HepG2 (cell line): Measurements from ENCODE around the gene ESYT1. TPM values are rescaled to one million over a fixed set of nuclear protein-coding genes. Genes with fewer than 3 reads are reported as not detected.
A peak's percentile ranks its signal among the peaks of the same experiment; 100 is the strongest.

Experiments
- AGO1 ChIP-seq: fragments of 200-400 bp; formaldehyde crosslinking; IDR thresholded peaks from 2 replicates; pipeline ENCODE4 v1.6.1; 2017; ENCODE audit warnings: mild to moderate bottlenecking, low read depth, low read length, moderate library complexity; ENCODE audit not compliant: poor library complexity, severe bottlenecking
- CCDC6 ChIP-seq: sonication (generic); formaldehyde crosslinking; IDR thresholded peaks from 2 replicates; pipeline ENCODE4 v1.8.1; 2022; ENCODE audit warnings: mild to moderate bottlenecking, missing genetic modification reagents, moderate library complexity
- ELF4 ChIP-seq: sonication (generic); formaldehyde crosslinking; IDR thresholded peaks from 2 replicates; pipeline ENCODE4 v1.5.0; 2020; ENCODE audit warnings: missing genetic modification reagents, mild to moderate bottlenecking, moderate library complexity, borderline replicate concordance
- HOXA5 ChIP-seq: sonication (generic); formaldehyde crosslinking; IDR thresholded peaks from 2 replicates; pipeline ENCODE4 v1.4.0; 2020; ENCODE audit warnings: missing genetic modification reagents
- IKZF4 ChIP-seq: sonication (generic); formaldehyde crosslinking; IDR thresholded peaks from 2 replicates; pipeline ENCODE4 v1.5.1; 2020; ENCODE audit warnings: borderline replicate concordance, mild to moderate bottlenecking, low read depth, missing genetic modification reagents; ENCODE audit errors: not compliant biosample characterization
- IRX3 ChIP-seq: sonication (generic); formaldehyde crosslinking; IDR thresholded peaks from 2 replicates; pipeline ENCODE4 v1.8.1; 2023; ENCODE audit warnings: mild to moderate bottlenecking, low read depth, missing genetic modification reagents, borderline replicate concordance
- JUND ChIP-seq: sonication (generic); formaldehyde crosslinking; IDR thresholded peaks from 2 replicates; pipeline ENCODE4 v1.8.0; 2022; ENCODE audit warnings: mild to moderate bottlenecking, missing genetic modification reagents
- NCOA1 ChIP-seq: sonication (generic); formaldehyde crosslinking; IDR thresholded peaks from 2 replicates; pipeline ENCODE4 v1.9.0; 2021; ENCODE audit warnings: missing genetic modification reagents
- NFE2L1 ChIP-seq: sonication (generic); formaldehyde crosslinking; IDR thresholded peaks from 2 replicates; pipeline ENCODE4 v1.4.0; 2020; ENCODE audit warnings: missing genetic modification reagents, mild to moderate bottlenecking, borderline replicate concordance
- POLR2AphosphoS5 ChIP-seq: IDR thresholded peaks from 2 replicates; pipeline ENCODE4 v1.6.1; 2012; ENCODE audit warnings: low read depth, low read length
- PPARG ChIP-seq: conservative IDR thresholded peaks from 2 replicates; pipeline ENCODE4 v1.6.1; 2016; ENCODE audit warnings: missing biosample characterization, missing genetic modification reagents
- TBP ChIP-seq: sonication (generic); formaldehyde crosslinking; IDR thresholded peaks from 2 replicates; pipeline ENCODE4 v1.5.0; 2020; ENCODE audit warnings: missing genetic modification reagents
- TBX3 ChIP-seq: fragments of 450-650 bp; IDR thresholded peaks from 2 replicates; pipeline ENCODE4 v1.6.1; 2017; ENCODE audit warnings: antibody characterized with exemption, mild to moderate bottlenecking, inconsistent platforms, borderline replicate concordance
- TFE3 ChIP-seq: IDR thresholded peaks from 2 replicates; pipeline ENCODE4 v1.6.1; 2016
- THYN1 ChIP-seq: sonication (generic); formaldehyde crosslinking; IDR thresholded peaks from 2 replicates; pipeline ENCODE4 v1.8.1; 2023; ENCODE audit warnings: low read depth, mild to moderate bottlenecking, moderate library complexity, missing genetic modification reagents, borderline replicate concordance
- ZBTB26 ChIP-seq: IDR thresholded peaks from 2 replicates; pipeline ENCODE4 v1.6.1; 2016; ENCODE audit warnings: missing compliant biosample characterization, missing genetic modification reagents, borderline replicate concordance
- ZFP36 ChIP-seq: fragments of 150-350 bp; IDR thresholded peaks from 2 replicates; pipeline ENCODE4 v1.6.1; 2018; ENCODE audit warnings: borderline replicate concordance, low read length, low read depth; ENCODE audit not compliant: partially characterized antibody
- ZMYM2 ChIP-seq: sonication (generic); formaldehyde crosslinking; IDR thresholded peaks from 2 replicates; pipeline ENCODE4 v1.8.0; 2022; ENCODE audit warnings: mild to moderate bottlenecking, missing genetic modification reagents
- ZNF225 ChIP-seq: sonication (generic); formaldehyde crosslinking; IDR thresholded peaks from 2 replicates; pipeline ENCODE4 v1.4.0; 2020; ENCODE audit warnings: mild to moderate bottlenecking, missing genetic modification reagents
- ZNF331 ChIP-seq: sonication (generic); formaldehyde crosslinking; IDR thresholded peaks from 2 replicates; pipeline ENCODE4 v1.4.0; 2020; ENCODE audit warnings: missing genetic modification reagents
- ZNF33A ChIP-seq: sonication (generic); formaldehyde crosslinking; IDR thresholded peaks from 2 replicates; pipeline ENCODE4 v1.5.1; 2020; ENCODE audit warnings: missing genetic modification reagents, mild to moderate bottlenecking, moderate library complexity, borderline replicate concordance
- ZNF451 ChIP-seq: sonication (generic); formaldehyde crosslinking; IDR thresholded peaks from 2 replicates; pipeline ENCODE4 v1.5.0; 2020; ENCODE audit warnings: mild to moderate bottlenecking, missing genetic modification reagents
- ZNF670 ChIP-seq: sonication (generic); formaldehyde crosslinking; IDR thresholded peaks from 2 replicates; pipeline ENCODE4 v1.8.0; 2022; ENCODE audit warnings: mild to moderate bottlenecking, missing genetic modification reagents, borderline replicate concordance
- ZNF704 ChIP-seq: sonication (generic); formaldehyde crosslinking; IDR thresholded peaks from 2 replicates; pipeline ENCODE4 v1.8.1; 2023; ENCODE audit warnings: mild to moderate bottlenecking, inconsistent platforms, moderate library complexity, missing genetic modification reagents, borderline replicate concordance
- ZNF720 ChIP-seq: sonication (generic); formaldehyde crosslinking; IDR thresholded peaks from 2 replicates; pipeline ENCODE4 v1.4.0; 2020; ENCODE audit warnings: missing genetic modification reagents
- ZNF766 ChIP-seq: sonication (generic); formaldehyde crosslinking; IDR thresholded peaks from 2 replicates; pipeline ENCODE4 v1.5.0; 2020; ENCODE audit warnings: missing genetic modification reagents, borderline replicate concordance
- ZSCAN25 ChIP-seq: sonication (generic); formaldehyde crosslinking; IDR thresholded peaks from 2 replicates; pipeline ENCODE4 v1.8.0; 2022; ENCODE audit warnings: mild to moderate bottlenecking, missing genetic modification reagents
- polyA plus RNA-seq, 8 experiments: library from polyadenylated mRNA; depleted of rRNA in 3 of 8; stranded (reverse) in 7 of 8; unstranded in 1 of 8; fragments of >200 nt; fragmentation: Illumina TruSeq in 4 of 8; extraction: Trizol in 4 of 8; gene quantifications; 2 replicates each; pipeline versions ENCODE4 v1.2.1 to v1.2.3, GENCODE V29; 2011 to 2016; ENCODE audit warnings: low read depth in 4 of 8, missing spikeins in 1 of 8, mixed read lengths in 1 of 8; ENCODE audit not compliant: insufficient read depth in 1 of 8
- total RNA-seq, 5 experiments: library from RNA; depleted of rRNA; stranded (reverse); fragments of >200 nt; fragmentation: Illumina TruSeq; extraction: Trizol; gene quantifications; 2 replicates each; pipeline ENCODE4 v1.2.3, GENCODE V29; 2016; ENCODE audit warnings: low read depth in 1 of 5

The ESYT1 gene
- total and polyA plus RNA-seq, 2 of the 13 experiments (the other 11 are each of a cell fraction or from before 2014, with no cell fraction given): 66.9 to 71.0 TPM

- TF ChIP-seq TFE3 (CRISPR knock-in tag): peak; percentile 68
- TF ChIP-seq ZFP36: no peak
- peak; percentile 81; the same call in 1 of the 2 replicates for TF ChIP-seq NCOA1
- TF ChIP-seq ZNF33A (CRISPR knock-in tag): no peak
- no peak for TF ChIP-seq JUND (CRISPR knock-in tag)
- TF ChIP-seq ZNF766 (CRISPR knock-in tag): peak; percentile 78; the same call in 1 of the 2 replicates
- TF ChIP-seq ZNF225 (CRISPR knock-in tag): no peak
- peak; percentile 75; the same call in 1 of the 2 replicates for TF ChIP-seq ELF4 (CRISPR knock-in tag)
- TF ChIP-seq TBP: no peak
- TF ChIP-seq NFE2L1 (CRISPR knock-in tag): no peak
- peak; percentile 78; the same call in 1 of the 2 replicates for TF ChIP-seq TBX3
- no peak for TF ChIP-seq ZMYM2 (CRISPR knock-in tag)
- no peak for TF ChIP-seq ZNF720
- TF ChIP-seq ZNF704 (CRISPR knock-in tag): no peak
- TF ChIP-seq IRX3 (CRISPR knock-in tag): no peak
- TF ChIP-seq PPARG (CRISPR knock-in tag): 0 out of 2 replicates have a peak, but pooled peaks have one; percentile 68
- no peak for TF ChIP-seq IKZF4
- TF ChIP-seq ZNF670: no peak
- 0 out of 2 replicates have a peak, but pooled peaks have one; percentile 15 for TF ChIP-seq ZNF451 (CRISPR knock-in tag)
- TF ChIP-seq THYN1 (CRISPR knock-in tag): no peak
- TF ChIP-seq ZBTB26: peak; percentile 76; the same call in 1 of the 2 replicates
- no peak; the same call in 1 of the 2 replicates for TF ChIP-seq HOXA5 (CRISPR knock-in tag)
- peak; percentile 62; the same call in 1 of the 2 replicates for TF ChIP-seq ZNF331 (CRISPR knock-in tag)
- no peak for TF ChIP-seq CCDC6 (CRISPR knock-in tag)
- peak; percentile 100 for TF ChIP-seq POLR2AphosphoS5
- no peak for TF ChIP-seq AGO1
- TF ChIP-seq ZSCAN25 (CRISPR knock-in tag): peak; percentile 41
Observed at GRCh38 chr12:56116267-56117081, 11.6 kb upstream of the ESYT1 start, which contains the start of gene RPL41 (continued).
